Fibroblast of mammary gland (primary cell): ENCODE measurements around the gene PDE2A.

Experiments used
- DNase-seq: peaks from one replicate; pipeline ENCODE4 v3.0.0-alpha.2; 2010; ENCODE audit warnings: low read depth
- H3K4me3 ChIP-seq: 2 replicates; pipeline ENCODE4 v1.5.1; 2011; ENCODE audit warnings: low read depth, mild to moderate bottlenecking, low read length, moderate library complexity; ENCODE audit not compliant: control insufficient read depth
- CTCF ChIP-seq: conservative IDR thresholded peaks from 2 replicates; pipeline ENCODE4 v1.5.1; 2011; ENCODE audit warnings: low read depth, low read length, inconsistent platforms; ENCODE audit not compliant: control insufficient read depth, insufficient read depth

Gene PDE2A

DNA sequence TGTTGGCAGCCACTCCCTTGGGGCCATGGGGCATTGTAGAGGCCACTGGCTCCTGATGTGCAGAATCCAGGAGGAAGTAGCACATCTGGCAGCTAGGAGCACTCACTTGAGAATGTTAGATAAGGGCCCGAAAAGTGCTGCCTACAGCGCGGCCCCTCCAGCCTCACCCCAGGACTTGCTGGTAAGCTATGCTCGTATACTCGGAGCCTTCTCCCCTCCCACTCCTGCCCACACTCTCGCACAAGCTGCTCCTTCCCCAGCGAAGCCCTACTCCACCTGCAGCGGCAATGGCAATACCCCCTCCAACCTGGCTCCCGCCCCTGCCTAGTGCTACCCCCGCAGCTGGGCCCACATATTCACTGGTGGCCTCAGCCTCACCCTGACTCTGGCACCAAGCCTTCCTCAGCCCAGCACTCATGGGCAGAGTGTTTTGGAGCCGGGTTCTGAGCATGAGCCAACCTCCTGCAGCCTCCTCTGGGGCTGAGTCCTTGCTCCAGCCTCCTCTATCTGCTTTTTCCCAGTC, 47.7 kb downstream of the PDE2A start:
- no peak for DNase-seq
- H3K4me3 ChIP-seq = no peak overlapping the region
- TF ChIP-seq CTCF = no peak

DNA sequence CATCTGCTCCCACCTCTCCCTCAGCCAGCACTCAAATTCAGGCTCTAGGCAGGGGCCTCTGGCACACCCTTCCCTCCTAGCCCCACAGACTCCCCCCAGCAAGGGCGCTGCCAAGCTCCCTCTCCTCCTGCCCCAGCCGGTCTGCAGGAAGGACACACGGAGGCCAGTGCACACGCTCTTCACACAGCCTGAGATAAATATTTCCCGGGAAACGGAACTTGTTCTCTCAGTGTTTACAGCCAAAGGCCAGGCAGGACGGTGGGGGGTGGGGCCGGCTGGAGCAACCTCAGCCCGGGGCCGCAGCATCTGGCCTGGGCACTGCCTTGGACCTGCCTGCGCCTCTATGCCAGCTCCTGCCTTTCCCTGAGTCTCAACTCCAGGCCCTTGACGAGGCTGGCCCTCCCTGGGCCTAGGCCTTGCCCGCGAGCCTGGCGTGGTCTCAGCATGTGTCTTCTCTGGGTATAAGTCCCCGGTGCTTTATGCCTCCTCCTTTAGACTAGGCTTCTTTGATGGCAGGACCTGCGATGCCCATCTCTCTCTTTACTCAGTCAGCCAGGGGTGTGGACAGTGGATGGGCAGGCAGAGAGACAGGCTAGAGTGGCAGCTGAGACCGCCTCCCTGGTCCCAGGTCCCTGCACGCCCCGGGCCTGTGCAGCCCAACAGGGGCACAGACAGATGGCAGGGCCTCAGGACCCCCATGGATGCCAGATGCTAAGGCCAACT, 48.4 kb downstream of the PDE2A start:
- TF ChIP-seq CTCF = no peak
- no peak for DNase-seq
- no peak overlapping the region for H3K4me3 ChIP-seq

- TF ChIP-seq CTCF = no peak
- no peak overlapping the region for H3K4me3 ChIP-seq
- DNase-seq = no peak
These were observed 49.6 kb downstream of the PDE2A start for GRCh38 chr11:72624496-72625201.

DNA sequence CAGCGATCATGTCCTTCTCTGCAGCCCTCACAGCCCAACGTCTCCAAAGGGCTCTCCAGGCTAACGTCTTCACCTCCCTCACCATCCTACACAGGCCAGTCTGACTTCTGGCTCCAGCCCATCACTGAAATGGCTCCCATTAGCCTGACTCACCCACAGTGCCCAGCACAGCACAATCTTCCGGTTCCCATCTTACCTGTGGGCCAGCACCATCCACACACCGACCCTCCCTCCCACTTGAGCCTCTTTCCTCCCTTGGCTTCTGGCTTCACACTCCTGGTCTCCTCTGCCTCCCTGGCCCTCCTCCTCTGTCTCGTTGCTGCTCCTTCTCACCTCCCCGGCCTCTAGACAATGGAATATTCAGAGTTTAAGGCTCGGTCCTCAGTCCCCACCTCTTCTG, 51.2 kb downstream of the PDE2A start:
- DNase-seq = no peak
- H3K4me3 ChIP-seq = no peak overlapping the region
- no peak for TF ChIP-seq CTCF

- H3K4me3 ChIP-seq = no peak overlapping the region
- TF ChIP-seq CTCF = no peak
- no peak for DNase-seq
These were observed 53.1 kb downstream of the PDE2A start for GRCh38 chr11:72621008-72621610.

DNA sequence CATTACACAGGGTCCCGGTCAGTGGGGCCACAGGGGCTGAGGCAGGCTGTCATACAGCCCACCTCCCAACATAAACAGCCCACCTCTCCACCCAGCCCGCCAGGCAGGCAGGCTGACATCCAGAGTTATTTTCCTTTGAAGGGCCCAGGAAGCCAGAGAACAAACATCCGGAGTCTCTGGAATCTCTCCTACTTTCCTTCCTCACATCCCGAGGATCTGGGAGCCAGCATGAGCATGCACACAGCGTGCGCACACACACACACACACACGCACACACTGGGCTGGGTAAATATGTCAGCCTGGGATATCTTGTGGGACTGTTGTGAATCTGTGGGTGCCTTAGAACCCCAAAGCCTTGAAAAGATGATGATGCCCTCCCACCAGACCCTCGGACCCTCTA, 55.4 kb downstream of the PDE2A start:
- DNase-seq = peak; percentile 5
- no peak overlapping the region for H3K4me3 ChIP-seq
- TF ChIP-seq CTCF = no peak
